Raji (cell line): Measurements from ENCODE around the gene SLC22A2.

Experiments
- POLR2A ChIP-seq: IDR thresholded peaks from 2 replicates; pipeline ENCODE4 v1.6.1; 2011; ENCODE audit warnings: low read depth, low read length, control low read depth; ENCODE audit not compliant: insufficient read depth

SLC22A2 gene

DNA sequence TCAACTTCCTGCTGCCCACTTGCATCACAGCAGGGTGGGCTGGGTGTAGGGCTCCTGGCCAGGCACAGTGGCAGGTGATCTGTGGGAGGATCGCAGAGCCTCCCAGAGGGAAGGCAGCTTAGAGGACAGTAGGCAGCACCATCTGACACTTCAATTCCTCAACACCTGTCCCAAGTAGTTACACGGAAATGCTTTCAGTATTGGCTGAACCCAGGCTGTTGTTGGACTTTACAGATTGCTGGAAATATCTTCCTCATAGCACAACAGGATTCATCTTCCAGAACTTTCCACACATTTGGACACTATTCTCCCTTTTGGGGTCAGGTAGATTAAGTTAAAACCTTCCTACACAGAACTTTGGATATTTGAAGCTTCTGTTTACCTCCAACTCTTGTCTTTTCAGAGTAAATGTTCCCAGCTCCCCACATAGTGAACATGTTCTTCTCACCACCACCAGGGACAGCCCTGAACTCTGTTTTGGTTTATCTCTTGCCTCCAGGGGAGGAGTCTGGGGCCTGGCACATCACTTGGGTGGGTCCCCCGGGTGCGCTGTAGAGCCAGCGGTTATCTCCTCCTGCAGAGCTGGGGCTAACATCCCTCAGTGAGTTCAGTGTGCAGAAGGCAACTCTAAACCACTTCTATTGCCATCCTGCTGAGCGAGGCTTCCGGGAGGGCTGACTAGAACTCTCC is 3.5 kb upstream of the SLC22A2 start:
- TF ChIP-seq POLR2A, result no peak

GRCh38 chr6:160260803-160261450 is 2.3 kb upstream of the SLC22A2 start:
- no peak for TF ChIP-seq POLR2A

DNA sequence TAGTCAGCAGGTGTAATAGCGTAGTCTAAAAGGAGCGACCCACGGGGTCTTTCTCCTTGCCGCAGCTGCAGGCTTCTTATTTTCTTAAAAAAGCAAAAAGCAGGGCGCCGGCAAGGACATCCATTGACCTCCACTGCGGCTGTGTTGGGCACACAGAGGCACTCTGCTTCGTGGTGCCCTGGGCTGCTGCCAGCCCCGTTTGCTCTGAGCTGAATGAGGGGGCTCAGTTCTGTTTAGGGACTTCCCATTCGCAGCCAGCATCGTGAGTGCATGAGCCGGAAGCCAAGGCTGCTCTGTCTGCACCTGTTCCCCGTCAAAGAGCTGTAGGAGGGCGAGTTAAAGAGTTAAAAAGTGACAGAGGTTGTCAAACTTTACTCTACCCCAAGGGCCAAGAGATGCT is 1.7 kb upstream of the SLC22A2 start:
- no peak for TF ChIP-seq POLR2A

- TF ChIP-seq POLR2A, result no peak
Observed at GRCh38 chr6:160259598-160259997, 977 bp upstream of the SLC22A2 start.

DNA sequence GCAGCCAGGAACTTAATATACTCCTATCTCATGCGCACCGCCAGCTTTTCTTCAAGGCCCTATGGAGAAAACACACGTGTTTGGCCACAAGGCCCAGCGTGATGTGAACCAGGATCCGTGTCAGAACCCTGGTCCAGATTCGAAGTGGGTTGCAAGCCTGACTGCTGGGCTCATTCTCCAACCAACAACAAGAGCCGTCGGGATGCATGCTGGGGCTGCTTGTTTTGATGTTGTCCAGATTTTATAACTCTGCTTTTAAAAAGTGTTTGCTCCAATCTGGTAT is 463 bp upstream of the SLC22A2 start:
- TF ChIP-seq POLR2A, result no peak

DNA sequence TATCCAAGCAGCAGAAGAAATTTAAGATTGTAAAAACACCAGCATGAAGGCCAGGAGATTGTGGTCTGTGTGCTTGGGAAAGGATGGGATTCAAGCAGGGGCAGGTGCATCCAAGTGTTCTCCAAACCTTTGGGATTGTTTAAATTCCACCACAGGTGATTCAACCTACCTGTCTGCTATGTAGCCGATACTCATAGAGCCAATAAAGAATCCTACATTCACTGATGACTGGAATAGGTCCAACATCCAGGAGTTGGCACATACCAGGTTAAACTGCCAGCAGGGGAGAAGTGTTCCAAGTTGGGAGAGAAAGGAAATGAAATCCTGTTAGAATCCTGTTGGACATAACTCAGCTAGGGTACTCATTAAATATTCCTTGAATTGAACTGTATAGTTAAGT is 2.2 kb downstream of the SLC22A2 start:
- no peak for TF ChIP-seq POLR2A

DNA sequence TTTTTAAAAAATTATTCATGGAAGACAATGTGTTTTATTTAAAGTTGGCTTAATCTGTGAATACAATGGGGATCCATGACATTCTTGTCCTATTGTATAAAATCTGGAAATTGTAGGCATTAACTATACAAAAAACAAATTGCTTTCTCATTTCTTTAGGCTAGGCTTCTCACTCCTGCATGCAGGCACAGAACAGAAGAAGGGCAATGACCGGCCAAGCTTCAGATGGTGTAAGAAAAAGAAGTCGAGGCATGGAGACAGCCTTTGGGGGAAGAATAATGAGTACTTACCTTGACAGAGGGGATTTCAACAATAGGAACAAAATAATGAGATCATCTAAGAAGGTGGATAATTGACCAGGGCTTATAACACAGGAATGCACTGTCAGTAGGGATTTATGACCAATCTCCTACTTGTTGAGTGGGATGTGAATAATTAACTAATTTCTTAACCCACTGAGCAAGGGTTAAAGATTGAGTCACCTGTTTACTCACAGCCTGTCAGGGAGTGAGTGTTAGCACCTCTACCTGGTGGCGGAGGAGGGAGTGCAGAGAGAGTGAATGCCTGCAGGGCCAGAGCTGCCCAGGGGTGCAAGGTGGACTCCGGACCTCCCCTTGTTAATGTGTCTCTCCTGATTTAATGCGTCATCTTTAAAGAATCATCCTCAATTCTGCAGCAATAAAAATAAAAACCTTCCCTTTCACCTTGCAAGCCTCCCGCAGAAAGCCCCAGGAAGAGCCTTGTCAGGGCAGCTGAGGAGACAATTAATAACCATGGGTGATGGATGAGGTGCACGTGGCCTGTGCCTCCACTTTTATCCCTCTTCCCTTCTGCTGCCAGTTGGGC is 3.9 kb downstream of the SLC22A2 start:
- TF ChIP-seq POLR2A, result no peak

DNA sequence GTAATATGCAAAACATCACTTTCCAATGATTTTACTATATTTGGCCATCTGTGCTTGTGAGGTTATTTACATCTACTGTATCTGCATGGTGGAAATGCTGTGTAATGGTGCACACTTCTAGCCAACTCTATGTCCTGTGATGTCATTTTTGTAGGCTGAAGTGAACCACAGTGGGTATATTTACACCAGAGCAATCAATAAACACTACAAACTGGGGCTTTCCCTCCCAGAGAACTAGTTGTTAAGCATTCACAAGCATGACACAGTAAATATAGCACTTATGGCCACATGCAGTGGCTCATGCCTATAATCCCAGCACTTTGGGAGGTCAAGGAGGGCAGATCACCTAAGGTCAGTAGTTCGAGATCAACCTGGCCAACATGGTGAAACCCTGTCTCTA is 4.9 kb downstream of the SLC22A2 start:
- no peak for TF ChIP-seq POLR2A

- TF ChIP-seq POLR2A, result no peak
Observed at GRCh38 chr6:160253292-160253691, 5.3 kb downstream of the SLC22A2 start.

DNA sequence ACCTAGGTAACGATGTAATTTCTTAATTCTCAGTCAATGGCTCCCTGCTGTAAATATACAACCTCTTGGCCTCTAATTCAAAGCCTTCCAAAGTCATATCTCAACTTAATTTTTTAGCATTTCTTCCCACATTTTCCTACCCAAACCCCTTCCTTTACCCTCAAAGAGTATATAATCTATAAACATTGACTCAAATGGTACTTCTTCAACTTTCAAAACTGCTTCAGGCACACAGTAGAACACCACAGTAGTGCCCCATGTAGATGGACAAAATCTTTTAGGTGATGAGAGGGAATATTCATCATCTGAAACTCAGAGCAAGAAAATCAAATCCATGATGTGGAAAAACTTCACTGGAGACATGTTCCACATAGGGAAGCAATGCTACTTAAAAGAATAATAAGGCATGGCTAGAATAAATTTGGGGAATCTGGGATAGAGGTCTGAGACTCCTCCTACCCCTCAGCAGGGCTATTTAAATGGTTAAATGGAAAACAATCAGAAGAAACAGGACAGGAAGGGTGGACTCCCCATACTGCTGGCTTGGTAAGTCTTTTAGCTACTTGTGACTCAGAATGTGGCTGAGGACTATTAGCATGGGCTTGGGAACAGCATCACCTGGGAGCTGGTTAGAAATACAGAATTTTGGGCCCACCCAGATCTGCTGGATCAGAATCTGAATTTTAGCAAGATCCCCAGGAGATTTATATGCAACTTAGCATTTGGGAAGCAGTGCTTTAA is 6.4 kb downstream of the SLC22A2 start:
- TF ChIP-seq POLR2A, result no peak

DNA sequence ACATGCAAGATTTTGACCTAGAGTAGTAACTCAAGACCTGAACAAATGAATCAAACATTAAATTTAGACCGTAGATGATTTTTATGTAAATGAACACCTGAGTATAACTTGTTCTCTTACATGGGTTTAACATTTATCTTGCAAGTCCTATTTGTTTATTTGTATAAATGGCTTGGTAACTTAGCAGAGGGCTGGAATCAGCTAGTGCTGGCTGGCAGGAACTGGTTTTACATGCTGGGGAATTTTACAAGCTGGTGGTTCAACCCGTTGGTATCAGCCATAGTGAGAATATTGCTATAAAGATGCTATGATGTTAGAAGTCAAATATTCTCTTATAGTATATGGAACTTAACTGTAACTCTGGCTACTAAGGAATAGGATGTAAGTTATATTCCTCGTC is 8.9 kb downstream of the SLC22A2 start:
- no peak for TF ChIP-seq POLR2A

GRCh38 chr6:160248538-160248937 is 10.1 kb downstream of the SLC22A2 start:
- TF ChIP-seq POLR2A, result no peak

GRCh38 chr6:160247457-160247883 is 11.2 kb downstream of the SLC22A2 start:
- TF ChIP-seq POLR2A, result no peak

GRCh38 chr6:160240691-160241084 is 17.9 kb downstream of the SLC22A2 start:
- TF ChIP-seq POLR2A, result no peak

GRCh38 chr6:160239929-160240690 is 18.5 kb downstream of the SLC22A2 start:
- TF ChIP-seq POLR2A, result no peak
